GM12873 (cell line): ENCODE results near the gene PPFIA3.

Experiments used
- TF ChIP-seq, protein P1 (sequence below): IDR thresholded peaks from 2 replicates; pipeline ENCODE4 v1.5.1; 2012; ENCODE audit warnings: low read depth, mild to moderate bottlenecking, moderate library complexity, low read length, control low read depth; ENCODE audit not compliant: insufficient read depth; ENCODE audit errors: missing control alignments

PPFIA3 gene

DNA sequence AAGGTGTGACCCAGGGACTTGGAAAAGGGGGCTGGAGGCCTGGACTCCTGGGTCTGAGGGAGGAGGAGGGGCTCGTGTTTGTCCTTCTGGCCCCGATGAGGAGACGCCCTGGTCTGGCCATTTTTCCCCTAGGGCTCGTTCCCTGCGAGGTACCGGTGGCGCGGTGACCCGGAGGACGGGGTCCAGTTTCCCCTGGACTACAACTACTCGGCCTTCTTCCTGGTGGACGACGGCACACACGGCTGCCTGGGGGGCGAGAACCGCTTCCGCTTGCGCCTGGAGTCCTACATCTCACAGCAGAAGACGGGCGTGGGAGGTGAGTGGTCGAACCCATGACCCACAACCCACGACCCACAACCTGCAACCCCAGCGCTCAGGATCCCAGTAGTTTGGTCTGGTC lies 49.1 kb downstream of the PPFIA3 start:
- TF ChIP-seq, protein P1, sequence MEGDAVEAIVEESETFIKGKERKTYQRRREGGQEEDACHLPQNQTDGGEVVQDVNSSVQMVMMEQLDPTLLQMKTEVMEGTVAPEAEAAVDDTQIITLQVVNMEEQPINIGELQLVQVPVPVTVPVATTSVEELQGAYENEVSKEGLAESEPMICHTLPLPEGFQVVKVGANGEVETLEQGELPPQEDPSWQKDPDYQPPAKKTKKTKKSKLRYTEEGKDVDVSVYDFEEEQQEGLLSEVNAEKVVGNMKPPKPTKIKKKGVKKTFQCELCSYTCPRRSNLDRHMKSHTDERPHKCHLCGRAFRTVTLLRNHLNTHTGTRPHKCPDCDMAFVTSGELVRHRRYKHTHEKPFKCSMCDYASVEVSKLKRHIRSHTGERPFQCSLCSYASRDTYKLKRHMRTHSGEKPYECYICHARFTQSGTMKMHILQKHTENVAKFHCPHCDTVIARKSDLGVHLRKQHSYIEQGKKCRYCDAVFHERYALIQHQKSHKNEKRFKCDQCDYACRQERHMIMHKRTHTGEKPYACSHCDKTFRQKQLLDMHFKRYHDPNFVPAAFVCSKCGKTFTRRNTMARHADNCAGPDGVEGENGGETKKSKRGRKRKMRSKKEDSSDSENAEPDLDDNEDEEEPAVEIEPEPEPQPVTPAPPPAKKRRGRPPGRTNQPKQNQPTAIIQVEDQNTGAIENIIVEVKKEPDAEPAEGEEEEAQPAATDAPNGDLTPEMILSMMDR = no peak

DNA sequence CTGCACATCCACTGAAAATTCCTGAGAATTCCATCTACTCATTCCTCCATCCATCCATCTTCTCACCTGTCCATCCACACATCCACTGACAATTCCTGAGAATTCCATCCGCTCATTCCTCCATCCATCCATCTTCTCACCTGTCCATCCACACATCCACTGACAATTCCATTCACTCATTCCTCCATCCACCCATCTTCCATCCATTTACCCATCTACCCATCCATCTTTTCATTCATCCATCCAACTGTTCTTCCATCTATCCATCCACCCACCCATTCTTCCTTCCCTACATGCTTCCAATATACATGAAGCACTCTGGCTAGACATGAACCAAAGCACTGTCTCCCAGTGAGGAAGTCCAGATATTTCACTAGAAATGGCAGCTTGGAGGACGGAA lies 53.9 kb downstream of the PPFIA3 start:
- TF ChIP-seq, protein P1 = no peak

DNA sequence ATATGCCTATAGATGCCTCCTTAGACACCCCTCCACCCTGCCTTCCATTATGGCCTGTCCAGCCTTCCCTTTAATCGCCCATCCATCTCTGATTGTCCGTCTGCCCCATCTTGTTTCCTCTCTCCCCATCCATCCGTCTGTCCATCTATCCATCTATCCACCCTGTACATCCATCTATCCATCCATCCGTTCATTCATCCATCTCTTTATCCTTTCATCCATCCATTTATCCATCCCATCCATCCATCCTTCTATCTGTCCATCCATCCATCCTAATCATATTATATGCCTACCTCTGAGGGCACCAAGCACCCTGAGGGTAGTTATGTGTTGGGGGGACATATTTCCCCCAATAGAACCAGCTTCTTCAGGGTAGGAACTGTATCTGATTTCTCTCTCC lies 61.3 kb downstream of the PPFIA3 start:
- TF ChIP-seq, protein P1 = no peak

DNA sequence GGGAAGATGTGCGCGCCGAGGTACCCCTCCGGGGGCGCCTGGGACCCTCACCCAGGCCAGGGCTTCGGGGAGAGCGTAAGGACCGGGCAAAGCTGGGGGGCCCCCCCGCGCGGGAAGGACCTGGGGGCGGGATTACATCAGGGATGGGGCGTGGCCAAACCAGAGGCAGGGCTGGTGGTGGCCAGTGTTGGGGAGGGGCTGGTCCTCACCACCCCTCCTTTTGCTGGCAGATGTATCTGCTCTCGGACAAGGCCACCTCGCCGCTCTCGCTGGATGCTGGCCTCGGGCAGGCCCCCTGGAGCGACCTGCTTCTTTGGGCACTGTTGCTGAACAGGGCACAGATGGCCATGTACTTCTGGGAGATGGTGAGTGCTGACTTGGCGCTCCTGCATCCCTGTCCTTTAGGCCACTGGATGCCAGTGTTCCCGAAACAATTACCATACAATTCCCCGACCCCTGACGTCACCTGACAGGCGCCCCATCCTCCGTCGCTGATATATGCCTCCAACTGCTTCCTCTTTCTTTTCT lies 63.6 kb downstream of the PPFIA3 start:
- TF ChIP-seq, protein P1 = no peak

DNA sequence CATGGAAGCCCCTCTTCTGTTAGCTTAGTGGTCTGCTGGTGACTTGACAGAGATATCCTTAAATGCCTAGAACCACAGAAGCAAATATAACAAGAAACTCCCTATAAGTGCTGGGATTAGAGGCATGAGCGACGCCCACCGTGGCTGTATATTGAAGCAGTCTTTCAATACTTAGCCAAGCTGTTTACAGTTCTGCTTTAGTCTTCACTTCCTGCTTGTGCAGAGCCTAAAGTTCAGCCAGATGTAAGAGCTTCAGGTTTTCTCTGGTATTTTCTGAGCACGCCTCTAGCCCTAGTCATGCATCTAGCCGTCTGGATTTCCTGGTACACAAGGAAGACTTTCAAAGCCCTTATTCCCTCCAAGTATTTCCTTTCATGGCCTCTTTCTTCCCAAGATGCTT lies 66.8 kb downstream of the PPFIA3 start:
- TF ChIP-seq, protein P1 = no peak

DNA sequence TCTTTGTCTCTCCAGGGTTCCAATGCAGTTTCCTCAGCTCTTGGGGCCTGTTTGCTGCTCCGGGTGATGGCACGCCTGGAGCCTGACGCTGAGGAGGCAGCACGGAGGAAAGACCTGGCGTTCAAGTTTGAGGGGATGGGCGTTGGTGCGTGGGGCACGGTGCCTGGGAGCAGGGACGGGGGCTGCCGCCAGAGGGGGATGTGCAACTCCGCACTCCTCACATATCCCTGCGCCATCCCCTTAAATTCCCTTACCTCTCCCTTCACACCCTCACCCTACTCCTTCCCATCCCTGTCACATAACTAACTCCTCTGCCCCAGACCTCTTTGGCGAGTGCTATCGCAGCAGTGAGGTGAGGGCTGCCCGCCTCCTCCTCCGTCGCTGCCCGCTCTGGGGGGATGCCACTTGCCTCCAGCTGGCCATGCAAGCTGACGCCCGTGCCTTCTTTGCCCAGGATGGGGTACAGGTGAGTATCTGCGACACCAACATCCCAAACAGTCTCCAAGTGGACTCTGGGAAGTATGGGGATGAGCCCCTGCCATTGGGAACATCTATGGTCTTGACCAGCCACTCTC lies 69.4 kb downstream of the PPFIA3 start:
- TF ChIP-seq, protein P1 = no peak

DNA sequence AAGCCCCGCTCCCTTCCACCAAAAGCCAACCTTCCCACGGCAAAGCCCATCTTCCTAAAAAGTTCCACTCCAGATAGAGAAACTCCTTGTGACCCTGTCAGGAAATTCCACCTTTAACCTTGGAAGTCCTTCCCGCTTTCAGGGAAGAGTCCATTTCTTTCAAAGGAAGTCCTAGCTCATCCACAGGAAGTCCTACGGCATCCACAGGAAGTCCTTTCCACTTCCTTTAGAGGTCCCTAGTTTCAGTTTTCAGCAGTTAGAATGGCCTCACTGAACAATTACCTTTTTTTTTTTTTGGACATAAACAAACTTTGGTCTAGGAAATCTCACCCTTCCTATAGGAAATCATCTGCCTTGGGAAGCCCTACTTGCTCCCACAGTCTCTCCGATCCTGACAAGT lies 69.9 kb downstream of the PPFIA3 start:
- TF ChIP-seq, protein P1 = no peak
